WTC11 (cell line): ENCODE results near the gene OR2AK2.

Experiments
- CTCF ChIP-seq: fragments of 200-600 bp; IDR thresholded peaks from 2 replicates; pipeline ENCODE4 v1.8.0; 2022; ENCODE audit warnings: antibody characterized with exemption
- PRDM15 ChIP-seq: sonication (generic); formaldehyde crosslinking; IDR thresholded peaks from 2 replicates; pipeline ENCODE4 v1.8.0; 2022; ENCODE audit warnings: missing genetic modification reagents
- TEAD4 ChIP-seq: sonication (generic); formaldehyde crosslinking; IDR thresholded peaks from 2 replicates; pipeline ENCODE4 v1.8.0; 2022; ENCODE audit warnings: mild to moderate bottlenecking, missing genetic modification reagents
- ZNF317 ChIP-seq: sonication (generic); formaldehyde crosslinking; IDR thresholded peaks from 2 replicates; pipeline ENCODE4 v1.8.1; 2023; ENCODE audit warnings: low read depth, mild to moderate bottlenecking, moderate library complexity, missing genetic modification reagents, borderline replicate concordance

DNA sequence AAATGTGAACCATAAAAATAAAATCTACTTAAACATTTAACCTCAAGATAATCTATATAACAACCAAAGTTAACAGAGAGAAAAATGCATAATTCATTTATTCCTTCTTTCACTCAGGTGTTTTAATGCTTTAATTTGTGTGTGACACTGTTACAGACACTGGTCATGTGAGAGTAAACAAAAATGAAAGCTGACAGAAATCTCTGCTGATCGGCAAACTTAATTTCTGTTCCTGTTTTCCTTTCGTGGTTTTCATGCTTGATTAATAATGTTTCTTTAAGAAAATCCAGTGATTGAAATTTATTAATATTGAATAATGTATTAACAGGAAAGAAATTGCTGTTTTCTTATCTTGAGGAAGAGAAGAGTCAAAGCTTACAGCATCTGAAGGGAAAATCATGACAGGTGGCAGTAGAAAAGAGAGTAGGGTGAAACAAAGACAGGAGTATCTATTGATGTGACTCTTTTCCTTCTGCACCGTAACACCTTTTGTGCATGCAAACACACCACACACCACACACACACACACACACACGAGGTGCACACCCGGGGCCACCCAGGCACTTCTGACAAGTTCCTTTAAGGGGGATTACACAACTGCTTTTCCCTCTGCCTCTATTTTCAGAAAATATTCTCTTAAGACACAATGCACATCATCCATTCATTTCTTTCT is 1.6 kb downstream of the OR2AK2 start:
- TF ChIP-seq CTCF (no peak), TEAD4 (CRISPR knock-in tag) (no peak), ZNF317 (CRISPR knock-in tag) (no peak), PRDM15 (CRISPR knock-in tag) (no peak)
